GM23248 (cell line): Measurements from ENCODE around the gene VAMP1.

ENCODE experiments used
- EZH2 ChIP-seq: fragments of 200-600 bp; sonication (generic); IDR thresholded peaks from 2 replicates; pipeline ENCODE4 v1.6.1; 2018; ENCODE audit warnings: antibody characterized with exemption, mild to moderate bottlenecking; ENCODE audit not compliant: insufficient read depth, poor library complexity, severe bottlenecking
- EZH2phosphoT487 ChIP-seq: fragments of 200-600 bp; sonication (generic); IDR thresholded peaks from 2 replicates; pipeline ENCODE4 v1.6.1; 2018; ENCODE audit warnings: antibody characterized with exemption, moderate library complexity, mild to moderate bottlenecking, low read depth; ENCODE audit not compliant: insufficient read depth

GRCh38 chr12:6428326-6428725, 42.2 kb downstream of the VAMP1 start:
- no peak for TF ChIP-seq EZH2
- TF ChIP-seq EZH2phosphoT487 = no peak
